Stimulated activated CD4-positive, alpha-beta T cell treated with anti-CD3 and anti-CD28 coated beads, Interleukin-12 subunit alpha, Interleukin-12 subunit beta, amount 100 ng/mL, for 24 hours (primary cell): ENCODE data around the gene EXD3.
"Not testable (repeated sequence)": the region's sequence is repeated elsewhere in the genome, so short reads cannot be mapped to it uniquely, and the experiment has no call there.

Source experiments
- DNase-seq, 2 experiments: peaks; one replicate each; pipeline ENCODE4 v3.0.0-alpha.2; 2020; ENCODE audit warnings: low read depth in 2 of 2

EXD3 gene

GRCh38 chr9:137393176-137394150, 29.5 kb downstream of the EXD3 start:
- DNase-seq, result no peak

GRCh38 chr9:137392232-137393007, 30.5 kb downstream of the EXD3 start:
- DNase-seq, result no peak

GRCh38 chr9:137391411-137391754, 31.6 kb downstream of the EXD3 start:
- no peak for DNase-seq

DNA sequence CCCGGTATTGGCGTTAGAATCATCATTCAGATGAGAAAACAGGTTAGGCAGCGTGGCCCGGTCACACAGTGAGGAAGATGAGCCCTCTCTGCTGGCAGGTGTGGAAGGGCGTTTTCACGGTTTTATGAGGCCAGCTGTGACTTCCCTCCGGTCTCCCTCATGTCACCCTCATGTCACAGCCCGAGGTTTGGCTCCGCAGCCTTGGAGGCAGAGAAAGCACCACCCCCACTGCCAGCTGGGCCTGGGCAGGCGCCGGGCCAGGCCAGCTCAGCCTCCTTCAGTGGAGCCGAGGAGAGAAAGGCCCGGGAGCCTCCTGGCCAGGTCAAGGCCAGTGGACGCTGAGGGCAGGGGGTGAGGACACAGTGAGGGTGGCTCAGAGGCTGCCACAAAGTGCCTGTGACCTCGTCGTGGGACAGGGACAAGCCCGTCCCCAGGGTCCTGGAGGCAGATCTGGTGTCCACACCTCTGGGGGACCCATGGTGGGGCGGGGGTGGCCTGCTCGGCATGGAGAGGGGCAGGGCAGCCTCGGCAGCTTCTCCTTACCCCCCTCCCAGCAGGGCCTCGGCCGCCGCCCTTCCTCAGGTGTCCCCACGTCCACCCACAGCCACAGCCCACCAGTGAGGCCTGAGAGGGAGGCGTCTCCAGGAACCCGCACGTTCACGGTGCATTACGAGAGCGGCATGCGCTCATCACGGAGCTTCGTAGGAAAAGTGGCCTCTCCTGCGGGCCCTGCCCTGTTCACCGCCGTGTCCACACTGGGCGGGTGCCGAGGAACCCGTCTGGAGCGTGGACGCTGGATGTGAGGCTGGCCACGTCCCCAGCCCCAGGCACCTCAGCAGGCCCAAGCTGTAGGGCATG, 32.2 kb downstream of the EXD3 start:
- DNase-seq, result no peak

DNA sequence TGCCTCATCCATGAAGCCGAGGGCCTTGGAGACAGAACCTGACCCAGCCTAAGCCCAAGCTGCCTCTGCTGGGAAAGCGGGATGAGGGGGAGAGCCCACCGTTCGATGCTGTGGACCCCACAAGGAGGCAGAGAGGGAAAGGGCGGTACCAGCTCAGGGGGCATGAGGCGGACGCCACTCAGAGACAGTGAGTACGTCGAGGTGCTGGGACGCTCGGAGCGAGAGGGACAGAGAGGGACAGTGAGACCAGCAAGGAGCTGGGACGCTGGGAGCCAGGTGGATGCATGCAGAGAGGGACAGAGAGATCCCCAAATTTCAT, 33.6 kb downstream of the EXD3 start:
- no peak for DNase-seq

GRCh38 chr9:137388589-137389427, 34.2 kb downstream of the EXD3 start:
- DNase-seq, result no peak

GRCh38 chr9:137387891-137388560, 34.9 kb downstream of the EXD3 start:
- no peak for DNase-seq

GRCh38 chr9:137387114-137387890, 35.7 kb downstream of the EXD3 start:
- peak in 1 of 2 experiments; percentile 11 for DNase-seq

DNA sequence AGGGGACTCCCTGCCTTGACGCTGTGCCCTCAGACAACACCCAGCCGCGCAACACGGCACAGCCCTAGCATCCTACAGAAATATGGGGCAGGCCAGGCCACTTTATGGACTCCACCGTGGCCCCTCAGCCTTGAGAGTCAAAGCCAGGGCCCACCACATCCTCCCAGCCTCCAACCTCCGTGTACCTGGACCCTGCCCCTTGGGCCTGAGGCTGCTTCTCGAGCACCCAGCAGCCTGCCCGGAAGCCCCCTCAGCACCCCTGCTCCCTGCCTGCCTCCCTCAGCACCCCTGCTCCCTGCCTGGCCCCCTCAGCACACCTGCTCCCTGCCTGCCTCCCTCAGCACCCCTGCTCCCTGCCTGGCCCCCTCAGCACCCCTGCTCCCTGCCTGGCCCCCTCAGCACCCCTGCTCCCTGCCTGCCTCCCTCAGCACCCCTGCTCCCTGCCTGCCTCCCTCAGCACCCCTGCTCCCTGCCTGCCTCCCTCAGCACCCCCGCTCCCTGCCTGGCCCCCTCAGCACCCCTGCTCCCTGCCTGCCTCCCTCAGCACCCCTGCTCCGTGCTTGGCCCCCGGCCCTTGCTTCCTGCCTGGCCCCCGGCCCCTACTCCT, 36.4 kb downstream of the EXD3 start:
- not testable (repeated sequence) for DNase-seq

GRCh38 chr9:137385061-137385655, 37.8 kb downstream of the EXD3 start:
- no peak for DNase-seq

GRCh38 chr9:137383784-137384756, 38.9 kb downstream of the EXD3 start:
- DNase-seq, result no peak

GRCh38 chr9:137383081-137383783, 39.7 kb downstream of the EXD3 start:
- DNase-seq, result no peak

GRCh38 chr9:137382444-137383080, 40.4 kb downstream of the EXD3 start:
- no peak for DNase-seq

DNA sequence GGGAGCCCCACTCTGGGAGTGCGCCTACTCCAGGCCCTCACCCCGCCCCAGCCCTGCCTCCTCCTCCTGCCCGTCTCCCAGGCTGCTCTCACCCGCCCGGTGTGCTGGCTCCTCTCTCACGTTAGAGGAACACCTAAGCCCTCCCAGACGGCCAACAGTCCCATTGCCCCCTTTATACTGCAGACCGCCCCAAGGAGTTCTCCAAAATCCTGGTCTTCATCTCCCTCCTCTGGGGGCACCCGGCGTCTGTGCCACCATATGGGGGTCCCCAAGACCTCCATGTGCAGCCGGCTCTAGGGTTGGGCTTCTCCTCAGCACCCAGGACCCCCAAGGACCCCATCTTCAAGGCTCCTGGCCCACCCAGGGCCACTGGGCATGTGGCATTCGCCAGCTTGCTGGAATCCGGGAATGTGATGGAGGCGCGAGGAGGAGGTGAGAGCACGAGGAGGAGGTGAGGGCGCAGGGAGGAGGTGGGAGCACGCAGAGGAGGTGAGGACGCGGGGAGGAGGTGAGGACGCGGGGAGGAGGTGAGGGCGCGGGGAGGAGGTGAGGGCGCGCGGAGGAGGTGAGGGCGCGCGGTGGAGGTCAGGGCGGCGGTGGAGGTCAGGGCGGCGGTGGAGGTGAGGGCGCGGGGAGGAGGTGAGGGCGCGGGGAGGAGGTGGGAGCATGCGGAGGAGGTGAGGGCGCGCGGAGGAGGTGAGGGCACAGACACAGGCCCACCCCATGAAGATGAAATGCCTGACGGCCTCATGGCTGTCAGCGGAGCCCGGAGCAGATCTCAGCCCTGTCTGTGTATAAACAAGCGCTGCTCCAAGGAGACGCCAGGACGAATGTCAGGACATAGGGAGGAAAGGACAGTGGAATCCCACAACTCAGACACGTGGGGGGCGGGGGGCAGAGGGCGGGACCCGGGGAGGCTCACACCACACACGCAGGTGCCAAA, 41.2 kb downstream of the EXD3 start:
- DNase-seq, result no peak

DNA sequence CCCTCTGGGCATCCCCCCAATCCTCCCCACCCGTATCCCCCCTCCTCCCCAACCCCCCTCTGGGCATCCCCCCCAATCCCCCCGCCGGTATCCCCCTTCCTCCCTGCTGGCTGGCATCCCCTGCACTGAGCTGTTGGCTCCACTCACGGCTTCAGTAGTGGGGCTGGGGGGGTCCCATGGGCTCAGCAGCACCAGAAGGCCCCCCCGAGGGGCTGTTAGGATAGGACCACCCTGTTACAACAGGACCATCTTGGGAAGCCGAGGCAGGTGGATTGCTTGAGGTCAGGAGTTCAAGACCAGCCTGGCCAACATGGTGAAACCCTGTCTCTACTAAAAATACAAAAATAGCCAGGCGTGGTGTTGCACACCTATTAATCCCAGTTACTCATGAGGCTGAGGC, 42.4 kb downstream of the EXD3 start:
- DNase-seq, result no peak
